ACC112 (cell line): ENCODE results near the gene SLK.
A peak's percentile ranks its signal among the peaks of the same experiment; 100 is the strongest.

Experiments used
- H2AFZ ChIP-seq: fragments of 200-600 bp; sonication (generic); one replicate; pipeline ENCODE4 v1.6.0; 2017; ENCODE audit warnings: antibody characterized with exemption, low read length; ENCODE audit not compliant: unreplicated experiment
- H3K27ac ChIP-seq: fragments of 200-600 bp; sonication (generic); 2 replicates; pipeline ENCODE4 v1.5.1; 2014; ENCODE audit warnings: low read depth, mild to moderate bottlenecking, antibody characterized with exemption, low read length, moderate library complexity
- H3K27me3 ChIP-seq: fragments of 200-600 bp; sonication (generic); 2 replicates; pipeline ENCODE4 v1.6.1; 2014; ENCODE audit warnings: mild to moderate bottlenecking, antibody characterized with exemption, low read length, moderate library complexity, mixed read lengths; ENCODE audit not compliant: insufficient read depth
- H3K36me3 ChIP-seq: fragments of 200-600 bp; sonication (generic); 2 replicates; pipeline ENCODE4 v1.6.1; 2016; ENCODE audit warnings: mild to moderate bottlenecking, antibody characterized with exemption, low read length, moderate library complexity, mixed read lengths; ENCODE audit not compliant: insufficient read depth
- H3K4me1 ChIP-seq: fragments of 200-600 bp; sonication (generic); one replicate; pipeline ENCODE4 v1.6.1; 2016; ENCODE audit warnings: low read length, mixed read lengths; ENCODE audit not compliant: insufficient read depth, unreplicated experiment, control insufficient read depth
- H3K4me3 ChIP-seq: fragments of 200-600 bp; sonication (generic); 2 replicates; pipeline ENCODE4 v1.5.1; 2014; ENCODE audit warnings: mild to moderate bottlenecking, low read depth, low read length
- H3K79me2 ChIP-seq: fragments of 200-600 bp; sonication (generic); one replicate; pipeline ENCODE4 v1.6.0; 2016; ENCODE audit warnings: low read length; ENCODE audit not compliant: control insufficient read depth, unreplicated experiment, insufficient read depth

The SLK gene

DNA sequence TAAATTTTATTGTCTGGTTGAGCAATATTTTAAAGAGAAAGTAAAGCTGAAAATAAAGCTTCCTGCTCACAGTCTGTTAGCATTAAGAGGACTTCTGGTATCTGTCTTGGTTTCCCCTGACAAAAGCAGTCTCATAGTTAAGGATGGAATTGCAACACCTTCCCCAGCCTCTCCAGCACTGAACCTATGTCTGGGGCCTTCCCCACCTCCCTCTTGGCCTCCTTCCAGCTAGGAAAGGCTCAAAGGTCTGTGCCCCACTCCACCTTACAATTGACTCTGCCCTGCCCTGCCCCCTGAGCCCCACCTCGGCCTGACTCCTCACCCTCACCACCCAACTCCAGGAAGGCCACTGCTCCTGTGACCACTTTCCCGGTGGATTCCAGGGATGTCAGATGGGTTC, 85.5 kb downstream of the SLK start:
- no peaks in the 10 kb centered on the region for H3K79me2 ChIP-seq
- H3K27me3 ChIP-seq, result no peaks in the 10 kb centered on the region
- H3K4me3 ChIP-seq, result no peak overlapping the region
- no peak overlapping the region for H3K27ac ChIP-seq
- H3K4me1 ChIP-seq, result peaks cover 52% of the 10 kb centered on the region
- H3K36me3 ChIP-seq, result no peaks in the 10 kb centered on the region
- H2AFZ ChIP-seq, result no peak overlapping the region

DNA sequence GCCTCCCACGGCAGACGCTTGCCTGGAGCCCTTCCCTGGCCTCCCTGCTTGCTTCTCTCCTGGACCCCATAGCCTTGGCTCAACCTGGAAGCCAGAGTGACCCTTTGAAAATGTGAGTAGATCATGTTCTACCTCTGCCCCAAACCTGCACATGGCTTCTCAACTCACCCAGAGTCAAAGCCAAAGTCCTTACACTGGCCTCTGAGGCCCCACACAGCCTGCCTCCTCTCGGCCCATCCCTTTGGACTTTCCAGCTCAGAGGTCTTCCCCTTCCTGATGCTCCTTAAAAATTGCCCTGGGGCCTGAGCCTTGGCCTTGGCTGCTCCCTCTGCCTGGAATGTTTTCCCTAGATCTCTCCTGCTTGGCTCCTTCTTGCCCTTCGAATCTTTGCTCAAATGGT, 86.3 kb downstream of the SLK start:
- no peaks in the 10 kb centered on the region for H3K27me3 ChIP-seq

GRCh38 chr10:104054430-104054829, 87.5 kb downstream of the SLK start:
- no peak overlapping the region for H2AFZ ChIP-seq

More for the DNA sequence above, 86.3 kb downstream of the SLK start:
- Histone ChIP-seq H2AFZ (no peak overlapping the region), H3K4me3 (no peak overlapping the region), H3K79me2 (no peaks in the 10 kb centered on the region), H3K27ac (no peak overlapping the region), H3K36me3 (no peaks in the 10 kb centered on the region), H3K4me1 (peaks cover 52% of the 10 kb centered on the region)

DNA sequence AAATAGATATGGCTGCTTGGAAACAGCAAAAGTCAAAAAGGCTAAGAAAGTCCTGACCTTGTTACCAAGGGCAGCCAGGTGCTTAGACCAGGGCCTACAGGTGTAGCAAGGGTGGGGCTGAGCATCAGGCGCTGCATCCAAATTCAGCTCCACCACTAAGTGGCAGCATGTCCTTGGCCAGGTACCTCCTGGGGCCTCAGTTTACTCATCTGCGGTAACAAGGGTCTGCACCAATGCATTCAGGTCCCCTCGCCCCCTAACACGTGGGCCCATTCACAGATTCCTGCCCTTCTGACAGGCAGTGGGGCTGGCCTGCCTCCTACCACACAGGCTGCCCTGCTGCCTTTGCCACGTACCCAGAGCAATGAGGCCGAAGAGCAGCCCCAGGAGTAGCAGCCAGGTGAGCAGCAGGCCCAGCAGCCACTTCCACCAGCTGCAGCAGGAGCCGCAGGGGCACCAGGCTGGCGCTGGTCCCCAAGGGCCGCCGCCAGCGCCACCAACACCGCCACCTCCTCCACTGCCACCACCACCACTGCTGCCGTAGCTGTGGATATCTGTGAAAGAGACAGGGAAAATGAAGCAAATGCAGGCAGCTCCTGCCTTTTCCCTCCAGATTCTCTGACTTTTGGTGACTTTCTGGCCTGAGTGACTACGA, 89.8 kb downstream of the SLK start:
- Histone ChIP-seq H3K27ac (no peak overlapping the region), H3K36me3 (no peaks in the 10 kb centered on the region), H3K4me1 (peaks cover 30% of the 10 kb centered on the region), H3K27me3 (no peaks in the 10 kb centered on the region), H3K79me2 (no peaks in the 10 kb centered on the region), H3K4me3 (no peak overlapping the region), H2AFZ (no peak overlapping the region)

More at GRCh38 chr10:104054430-104054829, 87.5 kb downstream of the SLK start:
- Histone ChIP-seq H3K4me3 (peak overlapping the region; percentile 16; the same call in 1 of the 2 replicates), H3K27me3 (no peaks in the 10 kb centered on the region), H3K27ac (peak overlapping the region; percentile 56), H3K4me1 (peaks cover 41% of the 10 kb centered on the region), H3K79me2 (no peaks in the 10 kb centered on the region), H3K36me3 (no peaks in the 10 kb centered on the region)

GRCh38 chr10:104057717-104058116, 90.8 kb downstream of the SLK start:
- no peak overlapping the region for H3K4me3 ChIP-seq
- no peaks in the 10 kb centered on the region for H3K36me3 ChIP-seq
- H3K79me2 ChIP-seq, result no peaks in the 10 kb centered on the region
- H2AFZ ChIP-seq, result no peak overlapping the region
- H3K27me3 ChIP-seq, result no peaks in the 10 kb centered on the region
- peaks cover 22% of the 10 kb centered on the region for H3K4me1 ChIP-seq
- H3K27ac ChIP-seq, result no peak overlapping the region

GRCh38 chr10:104059364-104059763, 92.4 kb downstream of the SLK start:
- Histone ChIP-seq H3K27me3 (no peaks in the 10 kb centered on the region), H2AFZ (no peak overlapping the region), H3K27ac (no peak overlapping the region), H3K4me3 (no peak overlapping the region), H3K36me3 (no peaks in the 10 kb centered on the region), H3K79me2 (no peaks in the 10 kb centered on the region), H3K4me1 (peaks cover 13% of the 10 kb centered on the region)

DNA sequence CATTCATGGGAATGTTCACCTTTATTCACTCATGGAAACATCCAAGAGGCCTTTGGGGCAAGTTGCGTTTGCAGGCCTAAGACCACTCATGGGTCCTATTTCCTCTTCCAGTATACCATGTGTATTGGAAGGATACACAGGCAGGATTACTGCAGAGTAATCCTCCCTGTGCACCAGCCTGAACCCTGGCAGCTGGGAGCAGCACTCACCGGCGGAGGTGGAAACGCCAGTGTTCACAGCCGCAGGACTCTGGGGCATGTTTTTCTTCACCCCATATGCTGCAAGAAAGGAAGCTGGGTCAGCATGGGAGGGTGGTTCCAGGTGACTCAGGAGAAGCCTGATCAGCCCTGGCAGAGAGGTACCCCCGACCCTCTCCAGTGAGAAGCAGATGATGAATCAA, 94.3 kb downstream of the SLK start:
- no peaks in the 10 kb centered on the region for H3K79me2 ChIP-seq
- H3K27me3 ChIP-seq, result no peaks in the 10 kb centered on the region
- H3K4me1 ChIP-seq, result no peaks in the 10 kb centered on the region
- no peak overlapping the region for H3K27ac ChIP-seq
- no peak overlapping the region for H2AFZ ChIP-seq
- no peaks in the 10 kb centered on the region for H3K36me3 ChIP-seq
- H3K4me3 ChIP-seq, result no peak overlapping the region

DNA sequence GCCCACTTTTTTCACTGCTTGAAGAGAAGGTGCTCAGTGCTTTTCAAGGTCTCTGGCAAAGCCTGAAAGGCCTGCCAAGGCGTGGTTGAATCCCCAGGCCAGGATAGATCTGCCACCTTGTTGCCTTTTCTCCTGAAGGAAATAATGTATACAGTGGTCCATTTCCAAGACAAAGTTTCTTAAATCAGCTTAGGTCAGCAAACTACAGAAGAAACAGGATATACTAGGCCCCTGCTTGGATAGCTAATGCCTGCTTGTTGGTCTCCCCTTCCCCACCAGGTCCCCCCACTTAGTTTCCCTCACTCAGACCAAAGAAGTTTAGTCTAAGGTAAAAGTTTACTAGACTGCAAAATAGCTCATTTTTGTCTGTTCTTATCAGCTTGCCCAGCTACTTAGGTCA, 98.8 kb downstream of the SLK start:
- Histone ChIP-seq H3K79me2 (no peaks in the 10 kb centered on the region), H3K4me3 (no peak overlapping the region), H3K27me3 (no peaks in the 10 kb centered on the region), H2AFZ (no peak overlapping the region), H3K27ac (no peak overlapping the region), H3K4me1 (no peaks in the 10 kb centered on the region), H3K36me3 (no peaks in the 10 kb centered on the region)

- no peak overlapping the region for H2AFZ ChIP-seq
- H3K36me3 ChIP-seq, result no peaks in the 10 kb centered on the region
- H3K4me1 ChIP-seq, result no peaks in the 10 kb centered on the region
- H3K27ac ChIP-seq, result no peak overlapping the region
- H3K4me3 ChIP-seq, result no peak overlapping the region
- no peaks in the 10 kb centered on the region for H3K27me3 ChIP-seq
- no peaks in the 10 kb centered on the region for H3K79me2 ChIP-seq
Observed at GRCh38 chr10:104066945-104067344, 100.0 kb downstream of the SLK start.

DNA sequence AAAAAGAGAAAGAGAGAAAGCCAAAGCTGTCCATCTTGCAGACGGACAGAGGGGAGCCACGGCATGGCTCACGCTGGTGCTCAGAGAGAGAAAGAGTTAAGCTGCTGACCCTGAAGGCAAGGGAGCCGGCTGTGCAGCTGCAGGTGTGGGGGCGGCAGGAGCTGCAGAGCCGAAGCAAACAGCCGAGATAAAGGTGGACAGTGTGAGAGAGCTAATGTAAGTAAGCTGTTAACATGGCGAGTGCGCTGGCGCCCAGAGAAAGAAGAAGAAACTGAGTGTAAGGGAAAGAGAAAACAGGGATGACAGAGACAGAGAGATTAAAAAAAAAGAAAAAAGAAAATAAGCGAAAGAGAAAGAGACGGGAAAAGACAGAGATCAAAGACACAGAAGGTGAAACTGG, 100.6 kb downstream of the SLK start:
- Histone ChIP-seq H3K27ac (no peak overlapping the region), H3K36me3 (no peaks in the 10 kb centered on the region), H3K4me1 (no peaks in the 10 kb centered on the region), H3K4me3 (no peak overlapping the region), H2AFZ (no peak overlapping the region), H3K79me2 (no peaks in the 10 kb centered on the region), H3K27me3 (no peaks in the 10 kb centered on the region)

DNA sequence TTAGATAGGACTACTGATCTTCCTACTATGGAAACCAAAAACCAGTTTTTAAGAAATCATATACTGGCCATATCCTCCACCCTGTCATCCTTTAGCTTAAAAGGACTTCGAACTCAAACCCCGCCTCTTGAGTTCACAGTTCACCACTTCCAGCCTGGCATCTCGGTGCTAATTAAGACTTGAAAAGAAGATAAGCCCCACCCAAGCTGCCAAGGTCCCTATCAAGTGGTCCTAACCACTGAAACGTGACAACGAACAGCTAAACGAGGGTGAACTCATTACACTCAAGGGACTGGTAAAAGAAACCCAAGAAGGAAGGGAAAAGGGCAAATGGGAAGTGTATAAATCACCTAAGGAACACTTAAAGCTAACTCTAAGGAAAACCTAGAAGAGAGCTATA, 102.7 kb downstream of the SLK start:
- Histone ChIP-seq H3K4me3 (no peak overlapping the region), H3K4me1 (no peaks in the 10 kb centered on the region), H2AFZ (no peak overlapping the region), H3K27ac (no peak overlapping the region), H3K27me3 (no peaks in the 10 kb centered on the region), H3K36me3 (no peaks in the 10 kb centered on the region), H3K79me2 (no peaks in the 10 kb centered on the region)
